DND-41 (cell line): Measurements from ENCODE around the gene CD300LG.

Source experiments
- CTCF ChIP-seq: IDR thresholded peaks from 2 replicates; pipeline ENCODE4 v1.5.1; 2012; ENCODE audit warnings: borderline replicate concordance, low read length, moderate library complexity, mild to moderate bottlenecking; ENCODE audit not compliant: poor library complexity, severe bottlenecking; ENCODE audit errors: extremely low read depth
- EZH2 ChIP-seq: IDR thresholded peaks from 3 replicates; pipeline ENCODE4 v1.6.1; 2012; ENCODE audit warnings: borderline replicate concordance, low read depth, mild to moderate bottlenecking, moderate library complexity, low read length, inconsistent platforms; ENCODE audit not compliant: severe bottlenecking

GRCh38 chr17:43861960-43862359 is 15.0 kb downstream of the CD300LG start:
- TF ChIP-seq CTCF (no peak), EZH2 (no peak)
